IMR-90 (cell line): ENCODE data around the gene SRRM3. TPM values are rescaled to one million over a fixed set of nuclear protein-coding genes. Genes with fewer than 3 reads are reported as not detected.

Source experiments
- ATAC-seq: fragments of 200-7000 bp; cut with Tn5 transposase; 2 replicates; pipeline ENCODE4 v1.9.1; 2020; ENCODE audit warnings: low read depth, mild to moderate bottlenecking, moderate library complexity
- BruUV-seq: library from RNA; stranded (reverse); fragments of 400-500 nt; replicated peaks from 2 replicates; lab custom pipeline; 2021; lab: Mats Ljungman, UMichigan
- CTCF ChIA-PET: fragments of 300-600 bp; formaldehyde crosslinking; extraction: SDS; loops from one replicate; lab custom pipeline; 2021; ENCODE audit warnings: antibody characterized with exemption; lab: Yijun Ruan, JAX
- POLR2A ChIA-PET: fragments of 300-600 bp; sonication (Branson Sonifier 250); formaldehyde crosslinking; loops from one replicate; lab custom pipeline; 2022; ENCODE audit warnings: antibody characterized with exemption; ENCODE audit not compliant: unreplicated experiment; lab: Charles Lee
- DNase-seq: peaks from one replicate; pipeline ENCODE4 v3.0.0; 2013
- H2AFZ ChIP-seq: replicated peaks from 2 replicates; pipeline ENCODE3; 2013; ENCODE audit warnings: low read length, mild to moderate bottlenecking; ENCODE audit not compliant: poor library complexity
- H2AK5ac ChIP-seq: 2 replicates; pipeline ENCODE4 v1.6.1; 2013; ENCODE audit warnings: low read depth, low read length, inconsistent platforms
- H2AK9ac ChIP-seq: replicated peaks from 2 replicates; pipeline ENCODE3; 2013; ENCODE audit warnings: mild to moderate bottlenecking, low read depth, low read length, moderate library complexity; ENCODE audit not compliant: poor library complexity
- H2BK120ac ChIP-seq: 2 replicates; pipeline ENCODE4 v1.6.1; 2013; ENCODE audit warnings: low read depth, low read length, inconsistent platforms
- H2BK15ac ChIP-seq: 3 replicates; pipeline ENCODE4 v1.6.1; 2013; ENCODE audit warnings: low read depth, low read length, inconsistent platforms
- H2BK20ac ChIP-seq: 2 replicates; pipeline ENCODE4 v1.6.1; 2013; ENCODE audit warnings: low read depth, mild to moderate bottlenecking, inconsistent platforms, low read length, moderate library complexity
- H2BK5ac ChIP-seq: 2 replicates; pipeline ENCODE4 v1.6.1; 2013; ENCODE audit warnings: mild to moderate bottlenecking, low read depth, low read length, inconsistent platforms; ENCODE audit not compliant: poor library complexity, severe bottlenecking
- H3K14ac ChIP-seq: replicated peaks from 2 replicates; pipeline ENCODE4 v1.6.1; 2013; ENCODE audit warnings: low read depth, low read length, inconsistent platforms
- H3K18ac ChIP-seq: 2 replicates; pipeline ENCODE4 v1.6.1; 2013; ENCODE audit warnings: low read depth, low read length, control low read depth
- H3K23ac ChIP-seq: 2 replicates; pipeline ENCODE4 v1.6.1; 2013; ENCODE audit warnings: low read depth, low read length, inconsistent platforms
- H3K27ac ChIP-seq: 2 replicates; pipeline ENCODE4 v1.5.1; 2013; ENCODE audit warnings: mild to moderate bottlenecking, control low read depth, low read length; ENCODE audit not compliant: insufficient read depth
- H3K27me3 ChIP-seq: 2 replicates; pipeline ENCODE4 v1.6.1; 2013; ENCODE audit warnings: low read length; ENCODE audit not compliant: control insufficient read depth, insufficient read depth
- H3K36me3 ChIP-seq: 2 replicates; pipeline ENCODE4 v1.6.1; 2013; ENCODE audit warnings: low read length, mixed read lengths; ENCODE audit not compliant: control insufficient read depth, insufficient read depth
- H3K4ac ChIP-seq: 2 replicates; pipeline ENCODE4 v1.6.1; 2013; ENCODE audit warnings: low read depth, low read length, inconsistent platforms
- H3K4me1 ChIP-seq: 2 replicates; pipeline ENCODE4 v1.6.1; 2013; ENCODE audit warnings: low read length, mixed read lengths; ENCODE audit not compliant: control insufficient read depth, insufficient read depth
- H3K4me2 ChIP-seq: 2 replicates; pipeline ENCODE4 v1.6.1; 2013; ENCODE audit warnings: low read depth, mild to moderate bottlenecking, control low read depth, low read length, moderate library complexity
- H3K4me3 ChIP-seq: 2 replicates; pipeline ENCODE4 v1.5.1; 2013; ENCODE audit warnings: low read depth, mild to moderate bottlenecking, control low read depth, low read length, moderate library complexity; ENCODE audit not compliant: insufficient read depth
- H3K56ac ChIP-seq: 2 replicates; pipeline ENCODE4 v1.6.1; 2013; ENCODE audit warnings: low read length, inconsistent platforms; ENCODE audit not compliant: insufficient read depth; ENCODE audit errors: extremely low read depth
- H3K79me1 ChIP-seq, 2 experiments: 2 replicates each; pipeline ENCODE4 v1.6.1; 2013; ENCODE audit warnings: low read length in 2 of 2, inconsistent platforms in 1 of 2, low read depth in 1 of 2
- H3K9ac ChIP-seq: 2 replicates; pipeline ENCODE4 v1.6.1; 2013; ENCODE audit warnings: low read depth, low read length, control low read depth
- H3K9me1 ChIP-seq: 2 replicates; pipeline ENCODE4 v1.6.1; 2013; ENCODE audit warnings: low read length, inconsistent platforms; ENCODE audit not compliant: insufficient read depth
- H3K9me3 ChIP-seq: 2 replicates; pipeline ENCODE4 v1.6.1; 2013; ENCODE audit warnings: low read length; ENCODE audit not compliant: control insufficient read depth, insufficient read depth
- H4K20me1 ChIP-seq: 2 replicates; pipeline ENCODE4 v1.6.1; 2013; ENCODE audit warnings: low read length, inconsistent platforms; ENCODE audit not compliant: insufficient read depth
- H4K5ac ChIP-seq: 2 replicates; pipeline ENCODE4 v1.6.1; 2013; ENCODE audit warnings: mild to moderate bottlenecking, low read depth, low read length, control low read depth
- H4K8ac ChIP-seq, 2 experiments: 2 replicates each; pipeline ENCODE4 v1.6.1; 2013; ENCODE audit warnings: low read depth in 2 of 2, low read length in 2 of 2, control low read depth in 1 of 2, inconsistent platforms in 1 of 2
- H4K91ac ChIP-seq: 2 replicates; pipeline ENCODE4 v1.6.1; 2013; ENCODE audit warnings: low read depth, low read length, inconsistent platforms; ENCODE audit not compliant: insufficient read depth
- CEBPB ChIP-seq: IDR thresholded peaks from 2 replicates; pipeline ENCODE4 v1.6.1; 2012; ENCODE audit warnings: low read depth, low read length, improper control_type of control experiment
- CTCF ChIP-seq: conservative IDR thresholded peaks from 2 replicates; pipeline ENCODE4 v1.5.1; 2012; ENCODE audit warnings: mild to moderate bottlenecking, low read depth, low read length, improper control_type of control experiment
- ELK1 ChIP-seq: fragments of 150-350 bp; IDR thresholded peaks from 2 replicates; pipeline ENCODE4 v1.6.1; 2016; ENCODE audit warnings: low read depth, mild to moderate bottlenecking, low read length, moderate library complexity, borderline replicate concordance
- FOS ChIP-seq: fragments of 150-350 bp; IDR thresholded peaks from 2 replicates; pipeline ENCODE4 v1.6.1; 2016; ENCODE audit warnings: low read depth, low read length
- MXI1 ChIP-seq: IDR thresholded peaks from 2 replicates; pipeline ENCODE4 v1.6.1; 2012; ENCODE audit warnings: low read depth, mild to moderate bottlenecking, low read length, moderate library complexity, borderline replicate concordance
- NFE2L2 ChIP-seq: fragments of 150-350 bp; IDR thresholded peaks from 2 replicates; pipeline ENCODE4 v1.6.1; 2016; ENCODE audit warnings: low read depth, mild to moderate bottlenecking, low read length
- POLR2A ChIP-seq: IDR thresholded peaks from 2 replicates; pipeline ENCODE4 v1.6.1; 2012; ENCODE audit warnings: mild to moderate bottlenecking, low read depth, low read length
- RCOR1 ChIP-seq: IDR thresholded peaks from 2 replicates; pipeline ENCODE4 v1.6.1; 2012; ENCODE audit warnings: mild to moderate bottlenecking, low read length, improper control_type of control experiment; ENCODE audit not compliant: insufficient replicate concordance
- RFX5 ChIP-seq: IDR thresholded peaks from 2 replicates; pipeline ENCODE4 v1.8.0; 2012; ENCODE audit warnings: low read depth, mild to moderate bottlenecking, low read length, moderate library complexity
- WGBS, 2 experiments: methylation state at CpG; one replicate each; pipeline versions ENCODE4 v1.1.5 to v1.1.7; 2013; ENCODE audit warnings: missing lambda C conversion rate in 2 of 2; ENCODE audit not compliant: insufficient read length in 1 of 2; ENCODE audit errors: extremely low coverage in 2 of 2; 5-methylcytosine and 5-hydroxymethylcytosine counted together
- dilution Hi-C: fragments of 300-500 bp; cut with HindIII; formaldehyde crosslinking; loops from one replicate; pipeline ENCODE4 v1.14.3; 2018; ENCODE audit warnings: low sequenced_read_pairs; ENCODE audit not compliant: unreplicated experiment
- in situ Hi-C: fragments of 300-500 bp; cut with MboI; formaldehyde crosslinking; loops from 3 replicates; pipeline ENCODE4 v1.14.3; 2019; ENCODE audit warnings: low sequenced_read_pairs, inconsistent platforms, mixed read lengths
- intact Hi-C: fragments of 100-400 bp; cut with micrococcal nuclease; formaldehyde crosslinking; loops from 2 replicates; pipeline ENCODE4 v1.10.0; 2022
- polyA plus RNA-seq, 3 experiments: library from polyadenylated mRNA; depleted of rRNA; stranded (reverse); fragments of >200 nt; gene quantifications; 2 replicates each; pipeline ENCODE4 v1.2.3, GENCODE V29; 2012; ENCODE audit warnings: low replicate concordance in 1 of 3
- total RNA-seq: library from RNA; depleted of rRNA; stranded (reverse); fragments of >200 nt; gene quantifications from 2 replicates; pipeline ENCODE4 v1.2.3, GENCODE V29; 2012

SRRM3 gene
- total and polyA plus RNA-seq, 2 of the 4 experiments (the other 2 are of a cell fraction): 0.18 to 2.5 TPM

GRCh38 chr7:76204147-76204546 is 2.5 kb downstream of the SRRM3 start:
- POLR2A ChIA-PET: no interaction called here
- Histone ChIP-seq H4K20me1 (no peaks in the 10 kb centered on the region), H3K18ac (no peak overlapping the region), H3K27ac (no peak overlapping the region), H2BK5ac (no peak overlapping the region), H3K36me3 (no peaks in the 10 kb centered on the region), H3K27me3 (peaks cover 11% of the 10 kb centered on the region), H3K56ac (no peak overlapping the region), H2BK120ac (no peak overlapping the region), H2AFZ (no peak overlapping the region), H4K5ac (no peak overlapping the region), H3K9me1 (no peaks in the 10 kb centered on the region), H3K9me3 (no peaks in the 10 kb centered on the region), H3K9ac (no peak overlapping the region), H2BK20ac (no peak overlapping the region), H2AK9ac (no peak overlapping the region), H3K23ac (no peak overlapping the region), H2BK15ac (no peak overlapping the region), H3K14ac (no peak overlapping the region), H3K4me1 (no peaks in the 10 kb centered on the region), H3K4ac (no peak overlapping the region), H2AK5ac (no peak overlapping the region), H4K91ac (no peak overlapping the region), H3K4me2 (no peak overlapping the region), H3K4me3 (no peak overlapping the region), H4K8ac (no peak overlapping the region), H3K79me1 (no peaks in the 10 kb centered on the region)
- no CpG with 5 or more reads among the region's 2 CpGs for WGBS, 2 experiments
- no peak for DNase-seq
- in situ Hi-C loops: no loop called here
- no peak for ATAC-seq
- intact Hi-C loops: no loop called here
- no TSS peak for BruUV-seq
- dilution Hi-C loops: no loop called here
- CTCF ChIA-PET: interaction anchor here (0.6 kb wide), 1 partner anchor 209 kb away, joined by 3 read pairs; no protein-coding TSS in a partner anchor
- TF ChIP-seq FOS: no peak
- no peak for TF ChIP-seq CTCF
- TF ChIP-seq MXI1: no peak
- no peak for TF ChIP-seq RCOR1
- TF ChIP-seq RFX5: no peak
- no peak for TF ChIP-seq CEBPB
- TF ChIP-seq NFE2L2: no peak
- no peak for TF ChIP-seq ELK1
- no peak for TF ChIP-seq POLR2A
